ENCODE results near the gene ZZZ3.
"Not testable (repeated sequence)": the region's sequence is repeated elsewhere in the genome, so short reads cannot be mapped to it uniquely, and the experiment has no call there.

The ZZZ3 gene

DNA sequence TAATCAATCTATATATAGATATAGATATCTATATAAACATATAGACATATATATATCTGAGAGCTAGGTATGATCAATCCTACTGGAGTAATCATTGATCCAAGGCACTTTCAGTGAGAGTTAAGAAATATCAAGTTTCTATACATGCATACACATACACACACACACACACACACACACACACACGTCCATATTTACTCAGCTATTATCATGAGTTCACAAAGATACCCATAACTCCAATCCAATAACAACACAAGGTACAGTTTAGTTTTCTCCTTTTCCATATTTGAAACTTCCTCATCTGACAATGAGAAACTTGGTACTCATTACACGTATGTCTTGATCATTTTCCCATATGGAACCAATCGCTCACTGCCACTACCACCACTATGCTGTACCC is 27.3 kb upstream of the ZZZ3 start:
- Histone ChIP-seq H3K79me2 (no peaks in the 10 kb centered on the region), H3K4me1 (no peaks in the 10 kb centered on the region), H3K27me3 (ENCODE audit: control insufficient read depth, insufficient read depth, low read length) (no peaks in the 10 kb centered on the region), H3K36me3 (ENCODE audit: control insufficient read depth, insufficient read depth, low read length) (no peaks in the 10 kb centered on the region), H3K4me3 (ENCODE audit: low read depth, low read length) (no peak overlapping the region), H3K4me2 (ENCODE audit: low read length) (no peak overlapping the region), H2AFZ (no peak overlapping the region), H3K9ac (no peak overlapping the region), H3K9me3 (ENCODE audit: control insufficient read depth, low read length) (no peaks in the 10 kb centered on the region), H3K27ac (no peak overlapping the region)
- TF ChIP-seq, protein P1, sequence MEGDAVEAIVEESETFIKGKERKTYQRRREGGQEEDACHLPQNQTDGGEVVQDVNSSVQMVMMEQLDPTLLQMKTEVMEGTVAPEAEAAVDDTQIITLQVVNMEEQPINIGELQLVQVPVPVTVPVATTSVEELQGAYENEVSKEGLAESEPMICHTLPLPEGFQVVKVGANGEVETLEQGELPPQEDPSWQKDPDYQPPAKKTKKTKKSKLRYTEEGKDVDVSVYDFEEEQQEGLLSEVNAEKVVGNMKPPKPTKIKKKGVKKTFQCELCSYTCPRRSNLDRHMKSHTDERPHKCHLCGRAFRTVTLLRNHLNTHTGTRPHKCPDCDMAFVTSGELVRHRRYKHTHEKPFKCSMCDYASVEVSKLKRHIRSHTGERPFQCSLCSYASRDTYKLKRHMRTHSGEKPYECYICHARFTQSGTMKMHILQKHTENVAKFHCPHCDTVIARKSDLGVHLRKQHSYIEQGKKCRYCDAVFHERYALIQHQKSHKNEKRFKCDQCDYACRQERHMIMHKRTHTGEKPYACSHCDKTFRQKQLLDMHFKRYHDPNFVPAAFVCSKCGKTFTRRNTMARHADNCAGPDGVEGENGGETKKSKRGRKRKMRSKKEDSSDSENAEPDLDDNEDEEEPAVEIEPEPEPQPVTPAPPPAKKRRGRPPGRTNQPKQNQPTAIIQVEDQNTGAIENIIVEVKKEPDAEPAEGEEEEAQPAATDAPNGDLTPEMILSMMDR (IDR thresholded peaks at IDR 0.05), result no peak

- no peak overlapping the region for H2AFZ ChIP-seq
- no peaks in the 10 kb centered on the region for H3K36me3 ChIP-seq (ENCODE audit: control insufficient read depth, insufficient read depth, low read length)
Measured at GRCh38 chr1:77706321-77706720, 23.9 kb upstream of the ZZZ3 start.

DNA sequence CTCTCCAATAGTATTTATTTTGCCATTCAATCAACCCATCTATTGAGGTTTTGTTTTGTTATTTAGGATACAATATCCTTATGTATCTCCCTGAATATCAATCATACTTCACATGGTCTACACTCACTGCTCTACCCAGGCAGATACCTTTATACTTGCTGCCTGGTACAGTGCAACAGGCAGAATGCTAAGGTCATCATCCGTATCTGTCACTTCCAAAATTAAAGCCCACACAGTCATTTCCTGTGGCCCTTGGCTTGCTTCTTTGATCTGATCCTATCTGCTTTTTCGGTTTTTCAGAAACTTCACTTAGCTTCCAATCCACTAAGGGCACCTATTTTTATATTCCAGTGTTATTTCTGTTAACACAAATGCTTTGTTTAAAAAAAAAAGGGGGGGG is 22.3 kb upstream of the ZZZ3 start:
- H3K79me2 ChIP-seq, result no peaks in the 10 kb centered on the region
- no peaks in the 10 kb centered on the region for H3K27me3 ChIP-seq (ENCODE audit: control insufficient read depth, insufficient read depth, low read length)
- H3K4me1 ChIP-seq, result no peaks in the 10 kb centered on the region
- no peak overlapping the region for H2AFZ ChIP-seq
- H3K4me3 ChIP-seq (ENCODE audit: low read depth, low read length), result no peak overlapping the region
- H3K36me3 ChIP-seq (ENCODE audit: control insufficient read depth, insufficient read depth, low read length), result no peaks in the 10 kb centered on the region
- no peaks in the 10 kb centered on the region for H3K9me3 ChIP-seq (ENCODE audit: control insufficient read depth, low read length)
- TF ChIP-seq, protein P1 (IDR thresholded peaks at IDR 0.05), result no peak
- H3K9ac ChIP-seq, result no peak overlapping the region
- no peak overlapping the region for H3K4me2 ChIP-seq (ENCODE audit: low read length)
- no peak overlapping the region for H3K27ac ChIP-seq

More at GRCh38 chr1:77706321-77706720, 23.9 kb upstream of the ZZZ3 start:
- no peaks in the 10 kb centered on the region for H3K27me3 ChIP-seq (ENCODE audit: control insufficient read depth, insufficient read depth, low read length)
- H3K9ac ChIP-seq, result no peak overlapping the region
- H3K4me3 ChIP-seq (ENCODE audit: low read depth, low read length), result no peak overlapping the region
- TF ChIP-seq, protein P1 (IDR thresholded peaks at IDR 0.05), result no peak
- no peaks in the 10 kb centered on the region for H3K79me2 ChIP-seq
- H3K9me3 ChIP-seq (ENCODE audit: control insufficient read depth, low read length), result no peaks in the 10 kb centered on the region
- no peaks in the 10 kb centered on the region for H3K4me1 ChIP-seq
- no peak overlapping the region for H3K4me2 ChIP-seq (ENCODE audit: low read length)
- H3K27ac ChIP-seq, result no peak overlapping the region

- H3K27ac ChIP-seq; H3K4me1 ChIP-seq; H3K27me3 ChIP-seq (ENCODE audit: control insufficient read depth, insufficient read depth, low read length); H3K36me3 ChIP-seq (ENCODE audit: control insufficient read depth, insufficient read depth, low read length); H3K4me3 ChIP-seq (ENCODE audit: low read depth, low read length); H3K9ac ChIP-seq; H3K9me3 ChIP-seq (ENCODE audit: control insufficient read depth, low read length); H3K79me2 ChIP-seq; H2AFZ ChIP-seq; H3K4me2 ChIP-seq (ENCODE audit: low read length): not testable (repeated sequence)
Measured at GRCh38 chr1:77699673-77700072, 17.2 kb upstream of the ZZZ3 start.

GRCh38 chr1:77697441-77697840 is 15.0 kb upstream of the ZZZ3 start:
- no peak overlapping the region for H3K4me3 ChIP-seq (ENCODE audit: low read depth, low read length)
- no peak overlapping the region for H3K9ac ChIP-seq
- no peaks in the 10 kb centered on the region for H3K36me3 ChIP-seq (ENCODE audit: control insufficient read depth, insufficient read depth, low read length)
- no peak overlapping the region for H3K4me2 ChIP-seq (ENCODE audit: low read length)
- H3K27ac ChIP-seq, result no peak overlapping the region
- no peaks in the 10 kb centered on the region for H3K4me1 ChIP-seq
- no peak overlapping the region for H2AFZ ChIP-seq
- no peaks in the 10 kb centered on the region for H3K79me2 ChIP-seq
- H3K27me3 ChIP-seq (ENCODE audit: control insufficient read depth, insufficient read depth, low read length), result no peaks in the 10 kb centered on the region
- TF ChIP-seq, protein P1 (IDR thresholded peaks at IDR 0.05), result no peak
- no peaks in the 10 kb centered on the region for H3K9me3 ChIP-seq (ENCODE audit: control insufficient read depth, low read length)

Measured in parathyroid adenoma (tissue), 2 donors.